ENCODE data around the gene CRHBP.
"Not testable (repeated sequence)": the region's sequence is repeated elsewhere in the genome, so short reads cannot be mapped to it uniquely, and the experiment has no call there.

Gene CRHBP

GRCh38 chr5:76994337-76994736 is 41.5 kb downstream of the CRHBP start:
- DNase-seq (ENCODE audit: low read depth): no peak
- H3K4me3 ChIP-seq (replicated peaks; ENCODE audit: low read depth, low read length): no peak overlapping the region
- no peak for TF ChIP-seq CTCF (IDR thresholded peaks at IDR 0.05; ENCODE audit: low read length, missing control alignments)

GRCh38 chr5:76998251-76998650 is 45.4 kb downstream of the CRHBP start:
- H3K4me3 ChIP-seq (replicated peaks; ENCODE audit: low read depth, low read length); DNase-seq (ENCODE audit: low read depth): not testable (repeated sequence)

- peak; percentile 74 for DNase-seq (ENCODE audit: low read depth)
- TF ChIP-seq CTCF (IDR thresholded peaks at IDR 0.05; ENCODE audit: low read length, missing control alignments): no peak
- H3K4me3 ChIP-seq (replicated peaks; ENCODE audit: low read depth, low read length): no peak overlapping the region
Observed at GRCh38 chr5:76999451-76999850, 46.6 kb downstream of the CRHBP start.

- no peak for TF ChIP-seq CTCF (IDR thresholded peaks at IDR 0.05; ENCODE audit: low read length, missing control alignments)
- H3K4me3 ChIP-seq (replicated peaks; ENCODE audit: low read depth, low read length): no peak overlapping the region
- no peak for DNase-seq (ENCODE audit: low read depth)
Observed at GRCh38 chr5:77003246-77003645, 50.4 kb downstream of the CRHBP start.

- no peak for DNase-seq (ENCODE audit: low read depth)
- H3K4me3 ChIP-seq (replicated peaks; ENCODE audit: low read depth, low read length): no peak overlapping the region
- no peak for TF ChIP-seq CTCF (IDR thresholded peaks at IDR 0.05; ENCODE audit: low read length, missing control alignments)
Observed at GRCh38 chr5:77006124-77006523, 53.3 kb downstream of the CRHBP start.

GRCh38 chr5:77008413-77008812 is 55.6 kb downstream of the CRHBP start:
- TF ChIP-seq CTCF (IDR thresholded peaks at IDR 0.05; ENCODE audit: low read length, missing control alignments): no peak
- no peak for DNase-seq (ENCODE audit: low read depth)
- H3K4me3 ChIP-seq (replicated peaks; ENCODE audit: low read depth, low read length): no peak overlapping the region

- no peak for TF ChIP-seq CTCF (IDR thresholded peaks at IDR 0.05; ENCODE audit: low read length, missing control alignments)
- no peak for DNase-seq (ENCODE audit: low read depth)
- H3K4me3 ChIP-seq (replicated peaks; ENCODE audit: low read depth, low read length): no peak overlapping the region
Observed at GRCh38 chr5:77010243-77010642, 57.4 kb downstream of the CRHBP start.

GRCh38 chr5:77011498-77011897 is 58.7 kb downstream of the CRHBP start:
- TF ChIP-seq CTCF (IDR thresholded peaks at IDR 0.05; ENCODE audit: low read length, missing control alignments): no peak
- DNase-seq (ENCODE audit: low read depth): no peak
- H3K4me3 ChIP-seq (replicated peaks; ENCODE audit: low read depth, low read length): no peak overlapping the region

Data from fibroblast of pulmonary artery (primary cell).